ENCODE results near the gene HJURP. TPM values are rescaled to one million over a fixed set of nuclear protein-coding genes. Genes with fewer than 3 reads are reported as not detected.

The HJURP gene
- total and polyA plus RNA-seq, 7 donors = 0.08 to 0.25 (median 0.10) TPM; not detected in 4

DNA sequence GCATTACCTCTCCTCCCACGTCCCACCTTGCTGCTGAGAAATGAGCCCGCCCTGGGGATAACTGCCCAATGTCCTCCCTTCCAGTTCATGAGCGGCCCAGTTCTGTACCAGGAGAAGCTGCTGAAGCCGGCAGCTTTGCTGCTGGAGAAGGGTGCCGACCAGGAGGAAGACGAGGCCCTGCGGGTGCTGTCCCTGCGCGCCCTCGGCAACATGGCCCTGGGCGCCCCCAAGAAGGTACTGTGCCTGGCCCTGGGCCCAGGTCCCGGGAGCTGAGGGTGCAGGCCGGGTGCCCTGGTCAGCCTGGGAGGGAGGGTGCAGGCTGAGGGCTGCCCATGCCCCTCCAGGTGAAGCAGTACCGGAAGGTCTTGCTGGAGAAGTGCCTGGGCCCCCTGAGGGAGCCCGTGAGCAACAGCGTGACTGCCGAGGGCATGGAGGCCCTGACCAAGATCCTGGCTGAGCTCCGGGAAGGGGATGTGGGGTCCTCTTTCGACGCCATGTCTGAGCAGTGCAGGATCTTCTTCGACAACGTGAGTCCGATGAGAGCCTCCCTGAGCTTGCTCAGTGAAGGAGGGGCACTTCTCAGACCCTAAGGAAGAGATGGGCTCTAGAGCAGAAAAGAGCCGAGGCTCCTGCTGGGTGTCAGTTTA lies 25.7 kb downstream of the HJURP start:
- intact Hi-C loops (cut with DNase I) = no loop called here
- H3K36me3 ChIP-seq (ENCODE audit: insufficient read depth in 1 of 2, low read depth in 1 of 2) = no peaks in the 10 kb centered on the region
- ATAC-seq (no peak), DNase-seq (no peak)
- no peak overlapping the region for H3K4me3 ChIP-seq
- no peaks in the 10 kb centered on the region for H3K4me1 ChIP-seq
- H3K27me3 ChIP-seq (ENCODE audit: insufficient read depth in 3 of 3, low read length in 2 of 3) = peaks cover 0 to 1% (median 0%) of the 10 kb centered on the region in 3 donors
- WGBS, 3 donors = 72 to 80% (median 77%) methylated on average over 24 of the region's 24 CpGs
- H3K9me3 ChIP-seq = no peaks in the 10 kb centered on the region
- H3K27ac ChIP-seq = no peak overlapping the region
- TF ChIP-seq, protein P1, sequence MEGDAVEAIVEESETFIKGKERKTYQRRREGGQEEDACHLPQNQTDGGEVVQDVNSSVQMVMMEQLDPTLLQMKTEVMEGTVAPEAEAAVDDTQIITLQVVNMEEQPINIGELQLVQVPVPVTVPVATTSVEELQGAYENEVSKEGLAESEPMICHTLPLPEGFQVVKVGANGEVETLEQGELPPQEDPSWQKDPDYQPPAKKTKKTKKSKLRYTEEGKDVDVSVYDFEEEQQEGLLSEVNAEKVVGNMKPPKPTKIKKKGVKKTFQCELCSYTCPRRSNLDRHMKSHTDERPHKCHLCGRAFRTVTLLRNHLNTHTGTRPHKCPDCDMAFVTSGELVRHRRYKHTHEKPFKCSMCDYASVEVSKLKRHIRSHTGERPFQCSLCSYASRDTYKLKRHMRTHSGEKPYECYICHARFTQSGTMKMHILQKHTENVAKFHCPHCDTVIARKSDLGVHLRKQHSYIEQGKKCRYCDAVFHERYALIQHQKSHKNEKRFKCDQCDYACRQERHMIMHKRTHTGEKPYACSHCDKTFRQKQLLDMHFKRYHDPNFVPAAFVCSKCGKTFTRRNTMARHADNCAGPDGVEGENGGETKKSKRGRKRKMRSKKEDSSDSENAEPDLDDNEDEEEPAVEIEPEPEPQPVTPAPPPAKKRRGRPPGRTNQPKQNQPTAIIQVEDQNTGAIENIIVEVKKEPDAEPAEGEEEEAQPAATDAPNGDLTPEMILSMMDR (IDR thresholded peaks at IDR 0.05) = no peak

DNA sequence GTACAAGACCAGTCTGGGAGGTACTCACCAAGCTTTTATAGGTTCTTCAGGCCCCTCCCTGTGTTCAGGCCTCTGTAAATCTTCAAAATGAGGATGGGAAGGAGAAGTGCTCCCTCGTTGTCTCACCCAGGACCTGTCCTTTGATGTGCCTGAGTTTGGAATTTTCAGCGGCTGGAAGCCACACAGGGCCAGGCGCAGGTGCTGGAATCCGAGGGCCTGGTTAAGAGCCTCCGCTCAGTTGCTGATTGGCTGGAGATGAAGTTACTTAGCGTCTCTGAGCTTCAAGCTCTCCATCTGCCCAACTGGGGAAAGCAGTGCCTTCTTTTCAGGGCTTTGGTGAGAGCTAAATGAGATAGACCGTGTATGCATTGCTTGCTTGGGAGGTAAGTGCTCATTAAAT lies 30.0 kb downstream of the HJURP start:
- Histone ChIP-seq H3K27me3 (ENCODE audit: insufficient read depth in 3 of 3, low read length in 2 of 3) (no peaks in the 10 kb centered on the region), H3K4me1 (no peaks in the 10 kb centered on the region), H3K4me3 (no peak overlapping the region), H3K27ac (no peak overlapping the region), H3K36me3 (ENCODE audit: insufficient read depth in 1 of 2, low read depth in 1 of 2) (no peaks in the 10 kb centered on the region), H3K9me3 (no peaks in the 10 kb centered on the region)
- no peak for ATAC-seq
- WGBS, 3 donors = 57 to 64% (median 58%) methylated on average over 7 of the region's 7 CpGs
- TF ChIP-seq, protein P1 (IDR thresholded peaks at IDR 0.05) = no peak
- no peak for DNase-seq
- intact Hi-C loops (cut with DNase I) = no loop called here

DNA sequence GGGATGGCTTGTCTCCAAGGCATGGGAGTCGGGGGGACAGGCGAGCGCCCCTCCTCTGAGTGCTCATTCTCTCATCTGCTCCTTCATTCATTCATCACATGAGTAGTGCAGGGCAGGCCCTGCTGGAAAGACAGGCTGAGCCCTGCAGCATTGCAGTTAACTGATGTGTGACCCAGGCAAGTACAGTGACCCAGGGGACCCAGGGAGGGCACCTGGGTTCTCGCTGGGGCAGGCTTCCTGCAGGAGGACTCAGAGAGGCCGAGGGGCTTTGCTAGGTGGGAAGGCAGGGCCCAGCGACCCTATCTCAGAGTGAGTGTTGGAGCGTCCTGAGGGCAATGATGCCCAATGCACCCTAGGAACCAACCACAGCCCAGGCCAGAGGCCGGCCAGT lies 30.6 kb downstream of the HJURP start:
- no peak for ATAC-seq

DNA sequence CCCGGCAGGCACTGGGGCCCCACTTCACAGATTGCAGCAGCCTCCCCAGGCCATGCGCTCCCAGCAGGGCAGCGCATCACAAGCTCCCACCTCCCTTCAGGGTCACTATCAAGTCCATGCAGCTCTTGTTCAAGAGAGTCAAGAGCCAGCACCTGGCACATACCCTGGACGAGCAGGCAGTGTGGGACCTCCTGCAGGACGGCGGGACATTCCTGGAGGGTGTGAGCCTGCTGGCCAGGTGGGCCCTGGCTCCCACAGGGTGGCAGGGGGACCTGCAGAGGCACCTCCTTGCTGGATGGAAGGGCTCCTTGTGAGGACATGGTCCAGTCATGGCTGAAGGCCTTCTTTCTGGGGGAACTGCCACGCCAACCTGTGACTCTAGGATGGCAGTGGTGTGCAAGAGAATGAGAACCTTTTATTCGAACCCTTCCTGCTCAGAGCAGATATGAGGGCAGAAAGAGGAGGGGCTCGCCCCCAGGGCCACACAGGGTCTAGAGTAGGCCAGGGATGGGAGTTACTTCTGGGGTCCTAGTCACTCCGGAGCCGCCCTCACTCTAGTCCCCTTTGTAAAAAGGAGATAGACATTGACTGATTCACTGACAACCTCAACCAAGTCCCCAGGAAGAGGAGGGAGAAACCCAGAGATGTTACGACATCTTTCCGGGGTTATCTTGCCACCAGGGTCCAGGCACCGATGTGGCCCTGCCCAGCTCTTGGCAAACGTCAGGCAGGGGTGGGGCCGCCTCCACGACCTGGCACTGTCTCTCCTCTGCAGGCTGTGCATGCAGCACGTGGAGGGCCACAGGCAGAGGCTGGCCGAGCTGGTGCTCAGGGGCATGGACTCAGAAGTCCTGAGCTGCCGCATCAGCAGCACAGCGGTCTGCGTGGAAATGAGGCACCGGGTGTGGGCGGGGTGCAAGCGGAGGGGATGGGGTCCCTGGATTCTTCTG lies 31.3 kb downstream of the HJURP start:
- Histone ChIP-seq H3K4me1 (no peaks in the 10 kb centered on the region), H3K27me3 (ENCODE audit: insufficient read depth in 3 of 3, low read length in 2 of 3) (peaks cover 0 to 3% (median 0%) of the 10 kb centered on the region in 3 donors), H3K27ac (no peak overlapping the region), H3K4me3 (no peak overlapping the region), H3K9me3 (no peaks in the 10 kb centered on the region), H3K36me3 (ENCODE audit: insufficient read depth in 1 of 2, low read depth in 1 of 2) (no peaks in the 10 kb centered on the region)
- intact Hi-C loops (cut with DNase I) = no loop called here
- TF ChIP-seq, protein P1 (IDR thresholded peaks at IDR 0.05) = no peak
- ATAC-seq (no peak), DNase-seq (no peak)
- 73 to 79% (median 74%) methylated on average over 25 of the region's 25 CpGs for WGBS, 3 donors

More for the DNA sequence above, 30.6 kb downstream of the HJURP start:
- no peak for DNase-seq
- intact Hi-C loops (cut with DNase I) = no loop called here
- no peak overlapping the region for H3K4me3 ChIP-seq
- no peaks in the 10 kb centered on the region for H3K4me1 ChIP-seq
- WGBS, 3 donors = 76 to 85% (median 83%) methylated on average over 8 of the region's 8 CpGs
- no peaks in the 10 kb centered on the region for H3K27me3 ChIP-seq (ENCODE audit: insufficient read depth in 3 of 3, low read length in 2 of 3)
- no peak overlapping the region for H3K27ac ChIP-seq
- H3K9me3 ChIP-seq = no peaks in the 10 kb centered on the region
- H3K36me3 ChIP-seq (ENCODE audit: insufficient read depth in 1 of 2, low read depth in 1 of 2) = no peaks in the 10 kb centered on the region
- TF ChIP-seq, protein P1 (IDR thresholded peaks at IDR 0.05) = no peak

Measured in psoas muscle (tissue), 8 donors.